SU-DHL-6 (cell line): Measurements from ENCODE around the gene LRP1.

Experiments
- H2AFZ ChIP-seq: fragments of 200-600 bp; sonication (generic); 2 replicates; pipeline ENCODE4 v1.6.1; 2014; ENCODE audit warnings: low read depth, mild to moderate bottlenecking, moderate library complexity, mixed read lengths, antibody characterized with exemption, low read length; ENCODE audit not compliant: severe bottlenecking
- H3F3A ChIP-seq: fragments of 200-600 bp; shearing (Covaris generic); 2 replicates; pipeline ENCODE4 v1.6.0; 2016; ENCODE audit warnings: antibody characterized with exemption, mild to moderate bottlenecking; ENCODE audit not compliant: insufficient read depth
- H3K27ac ChIP-seq: fragments of 200-600 bp; sonication (generic); 2 replicates; pipeline ENCODE4 v1.5.1; 2016; ENCODE audit warnings: low read depth, mild to moderate bottlenecking, low read length, moderate library complexity, mixed read lengths
- H3K27me3 ChIP-seq: fragments of 200-600 bp; sonication (generic), shearing (Covaris generic); 2 replicates; pipeline ENCODE4 v1.6.0; 2014; ENCODE audit warnings: mild to moderate bottlenecking, low read length
- H3K36me3 ChIP-seq: fragments of 200-600 bp; sonication (generic); 2 replicates; pipeline ENCODE4 v1.6.1; 2014; ENCODE audit warnings: mild to moderate bottlenecking, low read length, mixed read lengths
- H3K4me2 ChIP-seq: fragments of 300-600, 200-600 bp; shearing (Covaris generic), sonication (generic); 2 replicates; pipeline ENCODE4 v1.6.0; 2014; ENCODE audit warnings: low read length, low read depth, mild to moderate bottlenecking; ENCODE audit not compliant: poor library complexity, severe bottlenecking
- H3K4me3 ChIP-seq: fragments of 200-600 bp; sonication (generic); 2 replicates; pipeline ENCODE4 v1.5.1; 2014; ENCODE audit warnings: antibody characterized with exemption, low read length, mild to moderate bottlenecking, mixed read lengths; ENCODE audit not compliant: insufficient read depth, poor library complexity, severe bottlenecking
- H3K79me2 ChIP-seq: fragments of 200-600 bp; sonication (generic); 2 replicates; pipeline ENCODE4 v1.6.1; 2014; ENCODE audit warnings: mild to moderate bottlenecking, low read length, moderate library complexity; ENCODE audit not compliant: insufficient read depth
- H3K9ac ChIP-seq: fragments of 200-600 bp; sonication (generic); 2 replicates; pipeline ENCODE4 v1.7.0; 2014; ENCODE audit warnings: mild to moderate bottlenecking, low read length
- H3K9me2 ChIP-seq: fragments of 200-600 bp; sonication (generic); replicated peaks from 2 replicates; pipeline ENCODE4 v1.6.1; 2014; ENCODE audit warnings: low read length; ENCODE audit not compliant: insufficient read depth
- H3K9me3 ChIP-seq: fragments of 200-600 bp; sonication (generic); 2 replicates; pipeline ENCODE4 v1.6.1; 2014; ENCODE audit warnings: low read length, mixed read lengths; ENCODE audit not compliant: insufficient read depth
- H4K20me1 ChIP-seq: fragments of 200-600 bp; sonication (generic); 2 replicates; pipeline ENCODE4 v1.6.1; 2014; ENCODE audit warnings: low read depth, mild to moderate bottlenecking, antibody characterized with exemption, low read length, moderate library complexity, mixed read lengths
- CTCF ChIP-seq: fragments of 200-600 bp; sonication (generic); IDR thresholded peaks from one replicate; pipeline ENCODE4 v1.5.1; 2017; ENCODE audit warnings: antibody characterized with exemption, mild to moderate bottlenecking, low read length, moderate library complexity; ENCODE audit not compliant: insufficient read depth, poor library complexity, severe bottlenecking
- EZH2phosphoT487 ChIP-seq: fragments of 200-600 bp; sonication (generic), shearing (Covaris generic); conservative IDR thresholded peaks from 2 replicates; pipeline ENCODE4 v1.6.1; 2018; ENCODE audit warnings: mild to moderate bottlenecking, antibody characterized with exemption, low read length, moderate library complexity, mixed read lengths

The LRP1 gene

GRCh38 chr12:57179331-57180086, 51.2 kb downstream of the LRP1 start:
- H3K4me3 ChIP-seq = no peak overlapping the region
- no peak overlapping the region for H3K4me2 ChIP-seq
- no peak overlapping the region for H2AFZ ChIP-seq
- H3K9me2 ChIP-seq = no peaks in the 10 kb centered on the region
- no peaks in the 10 kb centered on the region for H3K36me3 ChIP-seq
- H3F3A ChIP-seq = no peaks in the 10 kb centered on the region
- H3K27me3 ChIP-seq = no peaks in the 10 kb centered on the region
- TF ChIP-seq CTCF (no peak), EZH2phosphoT487 (no peak)
- no peaks in the 10 kb centered on the region for H3K79me2 ChIP-seq
- H3K9ac ChIP-seq = no peak overlapping the region
- H3K9me3 ChIP-seq = no peaks in the 10 kb centered on the region
- no peaks in the 10 kb centered on the region for H4K20me1 ChIP-seq
- no peak overlapping the region for H3K27ac ChIP-seq

- H4K20me1 ChIP-seq = no peaks in the 10 kb centered on the region
- H3K4me3 ChIP-seq = no peak overlapping the region
- H3K27me3 ChIP-seq = no peaks in the 10 kb centered on the region
- H3K9ac ChIP-seq = no peak overlapping the region
- no peak overlapping the region for H3K27ac ChIP-seq
- no peaks in the 10 kb centered on the region for H3K79me2 ChIP-seq
- H2AFZ ChIP-seq = no peak overlapping the region
- no peak overlapping the region for H3K4me2 ChIP-seq
- H3K9me2 ChIP-seq = no peaks in the 10 kb centered on the region
- H3F3A ChIP-seq = no peaks in the 10 kb centered on the region
- no peak for TF ChIP-seq EZH2phosphoT487
- no peak for TF ChIP-seq CTCF
- H3K9me3 ChIP-seq = no peaks in the 10 kb centered on the region
- no peaks in the 10 kb centered on the region for H3K36me3 ChIP-seq
Measured at GRCh38 chr12:57180321-57180989, 52.2 kb downstream of the LRP1 start.

GRCh38 chr12:57181072-57181471, 52.8 kb downstream of the LRP1 start:
- no peaks in the 10 kb centered on the region for H3K36me3 ChIP-seq

More at GRCh38 chr12:57181072-57181471, 52.8 kb downstream of the LRP1 start:
- Histone ChIP-seq H3K27me3 (no peaks in the 10 kb centered on the region), H2AFZ (no peak overlapping the region), H3K4me3 (no peak overlapping the region), H3K27ac (no peak overlapping the region), H3K9me3 (no peaks in the 10 kb centered on the region), H3K9ac (no peak overlapping the region), H3K79me2 (no peaks in the 10 kb centered on the region), H3K4me2 (no peak overlapping the region), H4K20me1 (no peaks in the 10 kb centered on the region), H3K9me2 (no peaks in the 10 kb centered on the region), H3F3A (no peaks in the 10 kb centered on the region)
- TF ChIP-seq CTCF = no peak
- no peak for TF ChIP-seq EZH2phosphoT487
